ENCODE measurements around the gene TBL1X. TPM values are rescaled to one million over a fixed set of nuclear protein-coding genes. Genes with fewer than 3 reads are reported as not detected.

TBL1X gene
- total and polyA plus RNA-seq, 2 donors (not counting 3 experiments of a cell fraction or from before 2014, with no cell fraction given): 8.7 to 25.3 TPM

DNA sequence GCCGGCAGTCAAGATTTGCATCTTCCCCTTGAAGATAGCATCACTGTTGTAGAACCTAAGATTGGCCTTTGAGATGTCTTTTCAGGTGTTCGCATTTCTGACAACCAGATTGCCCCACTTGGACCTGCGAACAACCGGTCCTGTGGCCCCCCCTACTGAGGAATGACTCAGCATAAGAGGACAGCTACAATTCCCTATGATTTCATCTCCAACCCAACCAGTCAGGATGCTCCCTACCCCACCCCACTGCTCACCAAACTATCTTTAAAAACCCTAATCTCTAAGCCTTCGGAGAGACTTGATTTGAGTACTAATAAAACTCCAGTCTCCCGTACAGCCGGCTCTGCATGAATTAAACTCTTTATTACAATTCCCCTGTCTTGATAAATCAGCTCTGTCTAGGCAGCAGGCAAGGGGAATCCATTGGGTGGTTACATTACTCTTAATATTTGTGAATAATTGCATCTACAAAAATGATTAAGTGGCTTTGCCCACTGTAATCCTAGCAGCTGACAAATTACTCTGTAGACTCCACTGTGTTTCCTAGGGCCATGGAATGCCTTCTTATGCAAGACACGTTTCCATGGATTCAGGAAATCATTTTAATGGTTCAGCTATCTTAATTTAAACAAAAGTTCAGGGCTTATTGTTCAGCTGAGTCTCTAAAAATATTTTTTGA lies 205.4 kb downstream of the TBL1X start:
- H4K20me1 ChIP-seq (replicated peaks; ENCODE audit: control insufficient read depth, extremely low read depth, insufficient read depth, low read length): no peaks in the 10 kb centered on the region
- H3K9me1 ChIP-seq (replicated peaks; ENCODE audit: control insufficient read depth, extremely low read depth, insufficient read depth, low read length): no peaks in the 10 kb centered on the region
- intact Hi-C loops (cut with micrococcal nuclease): no loop called here
- ChIA-PET CTCF (no interaction called here), POLR2A (no interaction called here)
- BruUV-seq (replicated peaks): no TSS peak
- no peaks in the 10 kb centered on the region for H3K27me3 ChIP-seq (ENCODE audit: control insufficient read depth in 2 of 2, insufficient read depth in 2 of 2, low read length in 2 of 2)
- no peaks in the 10 kb centered on the region for H3K79me2 ChIP-seq (ENCODE audit: control insufficient read depth, insufficient read depth, low read length)
- H3K4me1 ChIP-seq (ENCODE audit: control insufficient read depth, extremely low read depth, insufficient read depth, low read length): peaks cover 19% of the 10 kb centered on the region
- no peak overlapping the region for H3K9ac ChIP-seq (replicated peaks; ENCODE audit: extremely low read depth, insufficient read depth, low read length)
- peak overlapping the region; percentile 18 for H3K27ac ChIP-seq (ENCODE audit: insufficient read depth, low read depth, low read length)
- TF ChIP-seq POLR2AphosphoS5 (IDR thresholded peaks at IDR 0.05; ENCODE audit: insufficient read depth, low read depth, low read length) (no peak), FOS (IDR thresholded peaks at IDR 0.05; ENCODE audit: borderline replicate concordance, insufficient read depth, low read length) (no peak), JUN (IDR thresholded peaks at IDR 0.05; ENCODE audit: borderline replicate concordance, insufficient read depth, insufficient read length, low read depth) (no peak), GATA2 (IDR thresholded peaks at IDR 0.05; ENCODE audit: insufficient read depth, insufficient read length, low read depth, low read length) (no peak), EZH2 (IDR thresholded peaks at IDR 0.05; ENCODE audit: borderline replicate concordance, low read depth, low read length, severe bottlenecking) (no peak), MYC (IDR thresholded peaks at IDR 0.05; ENCODE audit: low read depth, low read length) (no peak), POLR2A (IDR thresholded peaks at IDR 0.05; ENCODE audit: low read depth, low read length) (no peak)
- TF ChIP-seq, protein P1, sequence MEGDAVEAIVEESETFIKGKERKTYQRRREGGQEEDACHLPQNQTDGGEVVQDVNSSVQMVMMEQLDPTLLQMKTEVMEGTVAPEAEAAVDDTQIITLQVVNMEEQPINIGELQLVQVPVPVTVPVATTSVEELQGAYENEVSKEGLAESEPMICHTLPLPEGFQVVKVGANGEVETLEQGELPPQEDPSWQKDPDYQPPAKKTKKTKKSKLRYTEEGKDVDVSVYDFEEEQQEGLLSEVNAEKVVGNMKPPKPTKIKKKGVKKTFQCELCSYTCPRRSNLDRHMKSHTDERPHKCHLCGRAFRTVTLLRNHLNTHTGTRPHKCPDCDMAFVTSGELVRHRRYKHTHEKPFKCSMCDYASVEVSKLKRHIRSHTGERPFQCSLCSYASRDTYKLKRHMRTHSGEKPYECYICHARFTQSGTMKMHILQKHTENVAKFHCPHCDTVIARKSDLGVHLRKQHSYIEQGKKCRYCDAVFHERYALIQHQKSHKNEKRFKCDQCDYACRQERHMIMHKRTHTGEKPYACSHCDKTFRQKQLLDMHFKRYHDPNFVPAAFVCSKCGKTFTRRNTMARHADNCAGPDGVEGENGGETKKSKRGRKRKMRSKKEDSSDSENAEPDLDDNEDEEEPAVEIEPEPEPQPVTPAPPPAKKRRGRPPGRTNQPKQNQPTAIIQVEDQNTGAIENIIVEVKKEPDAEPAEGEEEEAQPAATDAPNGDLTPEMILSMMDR (IDR thresholded peaks at IDR 0.05; ENCODE audit: extremely low read depth in 1 of 2, insufficient read depth in 1 of 2, low read depth in 1 of 2, low read length in 2 of 2): no peak
- TF ChIP-seq, protein P2, sequence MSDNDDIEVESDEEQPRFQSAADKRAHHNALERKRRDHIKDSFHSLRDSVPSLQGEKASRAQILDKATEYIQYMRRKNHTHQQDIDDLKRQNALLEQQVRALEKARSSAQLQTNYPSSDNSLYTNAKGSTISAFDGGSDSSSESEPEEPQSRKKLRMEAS (IDR thresholded peaks at IDR 0.05; ENCODE audit: insufficient read depth, insufficient read length): no peak
- no peak overlapping the region for H2AFZ ChIP-seq (ENCODE audit: low read depth, low read length)
- no peak overlapping the region for H3K4me2 ChIP-seq (ENCODE audit: insufficient read depth, low read length)
- no peaks in the 10 kb centered on the region for H3K36me3 ChIP-seq (ENCODE audit: control insufficient read depth in 2 of 2, extremely low read depth in 1 of 2, insufficient read depth in 2 of 2, low read length in 2 of 2)
- H3K4me3 ChIP-seq (replicated peaks in 1 of 3; ENCODE audit: insufficient read depth in 1 of 3, low read depth in 1 of 3, low read length in 3 of 3): no peak overlapping the region
- FAIRE-seq (peak; percentile 86), DNase-seq (ENCODE audit: low read depth, low spot score) (peak; percentile 60)
- no peaks in the 10 kb centered on the region for H3K9me3 ChIP-seq (replicated peaks; ENCODE audit: control insufficient read depth, insufficient read depth, low read length)
- dilution Hi-C loops (cut with MboI; ENCODE audit: extremely low pct_ligation_motif_present, low sequenced_read_pairs): no loop called here

All from endothelial cell of umbilical vein (primary cell).